Stimulated activated CD8-positive, alpha-beta memory T cell treated with anti-CD3 and anti-CD28 coated beads, Interleukin-4, amount 100 ng/mL, for 4 hours (primary cell): Measurements from ENCODE around the gene CCDC88C.
"Not testable (repeated sequence)": the region's sequence is repeated elsewhere in the genome, so short reads cannot be mapped to it uniquely, and the experiment has no call there.

Experiments used
- DNase-seq, 2 donors: peaks; one replicate each; pipeline ENCODE4 v3.0.0-alpha.2; 2020; ENCODE audit warnings: low read depth in 2 of 2, low spot score in 1 of 2

CCDC88C gene

DNA sequence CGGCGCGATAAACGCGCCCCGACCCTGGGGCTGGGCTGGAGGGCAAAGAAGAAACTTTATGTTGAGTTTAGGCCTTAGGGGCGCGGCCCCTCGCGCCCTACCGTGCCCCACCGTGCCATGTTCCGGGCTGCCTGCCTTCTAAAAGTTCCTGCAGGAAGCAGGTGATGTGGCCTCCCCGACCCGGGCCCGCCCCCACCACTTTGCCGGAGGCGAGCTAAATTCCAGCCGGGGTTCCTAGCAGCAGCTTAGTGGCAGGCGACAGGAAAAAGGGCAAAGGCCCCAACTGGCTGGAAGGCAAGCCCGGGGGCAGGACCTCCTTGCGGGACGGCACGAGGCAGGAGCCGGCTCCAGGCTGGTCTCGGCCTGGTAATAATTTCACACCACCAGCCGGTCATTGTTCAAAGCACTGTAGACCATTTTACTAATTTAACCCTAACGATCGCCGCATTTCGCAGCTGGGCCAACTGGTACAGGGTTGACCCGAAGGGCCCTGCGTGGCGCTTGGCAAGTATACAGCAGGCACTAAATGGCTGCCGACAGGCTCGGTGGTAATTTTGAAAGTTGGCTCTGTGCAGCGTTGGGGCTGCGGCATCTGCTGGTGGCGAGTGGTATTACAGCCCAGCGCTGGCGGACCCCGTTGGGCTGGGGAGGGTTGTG lies 895 bp upstream of the CCDC88C start:
- DNase-seq = peak; percentile 64 to 82

DNA sequence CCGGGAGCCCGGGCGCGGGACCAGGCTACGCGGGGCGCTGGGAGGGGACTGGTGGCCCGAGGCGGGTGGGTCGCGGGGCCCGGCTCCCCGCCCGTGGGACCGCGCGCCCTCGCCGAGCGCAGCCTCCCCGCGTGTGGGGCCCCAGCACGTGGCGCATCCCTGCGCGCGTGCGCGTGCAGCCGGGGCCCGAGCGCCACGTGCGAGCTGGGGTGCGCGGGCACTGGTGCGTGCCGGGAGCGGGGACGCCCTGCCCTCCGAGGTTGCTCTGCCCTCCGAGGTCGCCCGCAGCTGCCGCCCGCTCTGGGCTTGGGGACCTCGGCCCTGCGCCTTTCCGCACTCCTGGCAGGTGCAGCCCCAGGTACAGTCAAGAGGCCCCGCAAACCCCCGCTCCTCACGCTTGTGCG lies 365 bp upstream of the CCDC88C start:
- DNase-seq = no peak

DNA sequence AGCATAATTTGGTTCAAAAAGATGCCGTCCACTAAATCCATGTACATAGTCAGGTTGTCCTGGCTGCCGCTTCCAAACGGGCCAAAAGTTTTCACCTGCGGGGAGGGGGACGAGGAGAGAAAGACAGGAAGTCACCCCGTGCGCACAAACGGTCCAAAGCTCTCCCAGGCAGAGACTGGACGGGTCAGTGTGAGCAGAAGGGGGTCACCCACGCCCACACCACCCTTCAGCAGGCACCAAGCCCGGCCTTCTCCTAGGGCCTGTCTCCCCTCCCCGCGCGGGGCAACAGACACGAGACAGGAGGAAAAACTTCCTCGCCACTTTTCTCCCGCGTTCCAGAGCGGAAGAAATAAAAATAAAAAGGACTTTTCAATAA lies 888 bp downstream of the CCDC88C start:
- no peak for DNase-seq

DNA sequence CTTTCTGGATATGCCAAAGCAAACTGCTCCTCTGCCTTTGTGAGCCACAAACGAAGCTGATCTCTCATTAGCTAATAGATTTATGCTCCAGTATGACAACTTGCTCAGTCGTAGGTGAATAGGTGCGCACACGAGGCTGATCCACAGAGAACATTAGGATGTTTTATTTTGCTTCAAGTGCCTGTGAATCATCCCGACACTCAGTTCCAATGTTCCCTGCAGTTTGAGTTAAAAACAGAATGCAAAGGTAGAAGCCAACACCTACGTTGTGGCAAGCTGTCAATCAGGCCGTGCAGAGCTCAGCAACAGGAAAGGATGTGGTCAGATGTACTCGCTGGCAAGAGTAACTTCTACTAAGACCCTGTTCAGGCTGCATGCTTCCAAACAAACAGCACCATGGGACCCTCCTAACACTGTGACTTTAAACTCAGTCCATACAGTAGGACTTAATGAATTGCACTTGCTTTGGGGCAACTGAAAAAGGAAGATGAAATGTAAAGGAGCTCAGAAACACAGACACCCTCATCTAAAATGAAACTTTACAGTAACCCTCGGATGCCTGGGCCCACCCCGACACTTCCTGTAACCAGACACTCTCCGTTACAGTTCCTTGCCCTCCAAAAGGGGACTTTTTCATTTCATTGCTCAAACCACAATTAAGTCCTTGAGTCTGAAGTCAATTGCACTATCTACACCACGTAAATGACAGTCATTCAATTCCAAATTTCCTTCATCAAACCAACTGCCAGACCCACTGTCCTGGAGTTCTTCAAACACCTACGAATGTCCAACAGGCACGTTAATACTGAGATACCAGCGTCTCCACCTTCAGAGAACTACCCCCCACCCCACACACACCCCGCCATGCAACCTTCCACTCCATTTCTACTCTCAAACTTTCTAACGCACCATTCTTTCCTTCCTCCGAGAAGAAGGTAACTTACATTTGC lies 1.6 kb downstream of the CCDC88C start:
- no peak for DNase-seq

DNA sequence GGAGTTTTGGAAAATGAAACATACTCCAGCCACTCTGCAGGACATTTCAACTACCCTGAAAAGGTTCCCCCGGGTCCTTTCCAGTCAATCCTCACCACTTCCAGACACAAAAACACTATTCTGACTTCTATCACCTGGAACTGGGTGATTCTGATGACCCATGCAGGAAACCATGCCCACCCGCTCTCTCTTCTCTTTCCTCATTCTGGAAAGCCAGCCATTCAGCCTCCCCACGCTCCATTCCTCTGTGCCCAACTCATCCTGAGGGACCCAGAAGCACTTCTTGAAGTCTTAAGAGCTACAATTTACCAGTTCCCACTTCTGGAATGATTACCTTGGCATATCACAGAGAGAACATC lies 3.2 kb downstream of the CCDC88C start:
- no peak for DNase-seq

DNA sequence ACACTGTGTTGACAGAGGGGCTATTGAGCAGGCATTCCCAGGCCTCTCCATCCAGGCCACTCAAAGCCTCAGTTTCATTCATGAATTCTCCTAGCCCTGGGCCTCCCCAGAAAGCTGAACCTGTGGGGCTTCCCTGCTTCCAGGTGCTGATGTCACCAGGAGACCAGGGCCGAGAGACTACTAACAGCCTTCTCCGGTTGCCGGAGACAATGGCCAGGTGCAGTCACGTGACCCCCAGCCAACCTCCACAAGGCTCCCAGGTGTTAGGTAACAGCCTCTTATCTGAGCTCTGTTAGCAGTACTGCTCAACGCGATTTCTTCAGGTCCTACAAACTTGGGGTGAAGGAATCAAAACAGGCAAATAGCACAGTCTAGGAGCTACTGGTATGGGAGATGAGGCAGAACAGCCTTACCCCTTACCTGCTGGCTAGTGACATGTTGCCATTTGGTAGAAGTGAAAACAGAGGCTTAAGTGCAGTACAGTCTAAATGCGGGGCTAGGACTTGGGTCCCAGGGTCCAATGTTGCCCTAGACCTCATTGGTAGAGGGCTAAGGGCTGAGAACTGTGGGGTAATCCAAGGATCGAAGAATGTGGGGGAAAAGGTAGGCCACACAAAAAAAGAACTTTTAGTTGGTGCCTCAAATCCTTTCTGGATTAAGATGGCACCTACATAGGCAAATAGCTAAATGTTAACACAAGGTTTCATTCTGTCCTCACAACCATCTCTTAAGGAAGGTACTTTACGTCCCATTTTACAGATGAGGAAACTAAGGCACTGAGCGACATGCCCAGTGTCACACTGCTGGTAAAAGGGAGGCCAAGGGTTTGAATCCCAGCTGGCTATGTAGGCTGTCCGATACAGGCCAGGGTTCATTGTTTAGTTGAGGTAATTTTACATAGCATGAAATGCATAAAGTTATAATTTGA lies 3.8 kb downstream of the CCDC88C start:
- no peak for DNase-seq

DNA sequence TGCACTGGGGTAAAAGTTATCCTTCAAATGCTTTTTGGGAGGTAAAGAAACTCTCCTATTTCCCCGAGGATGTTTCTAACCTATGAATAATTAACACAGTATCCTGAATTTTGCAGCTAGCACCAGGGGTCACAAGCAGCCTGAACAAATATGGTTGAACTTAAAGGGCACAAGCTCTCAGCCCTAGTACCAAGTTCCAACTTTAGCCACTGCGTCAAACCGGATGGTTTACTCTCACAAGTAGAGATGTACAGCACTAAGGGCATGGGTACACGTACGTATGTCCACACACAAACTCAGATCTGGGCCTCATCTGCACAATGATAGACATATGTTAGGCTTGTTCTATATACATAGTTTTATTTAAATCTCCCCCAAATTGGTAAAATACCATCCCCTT lies 4.7 kb downstream of the CCDC88C start:
- DNase-seq = no peak

DNA sequence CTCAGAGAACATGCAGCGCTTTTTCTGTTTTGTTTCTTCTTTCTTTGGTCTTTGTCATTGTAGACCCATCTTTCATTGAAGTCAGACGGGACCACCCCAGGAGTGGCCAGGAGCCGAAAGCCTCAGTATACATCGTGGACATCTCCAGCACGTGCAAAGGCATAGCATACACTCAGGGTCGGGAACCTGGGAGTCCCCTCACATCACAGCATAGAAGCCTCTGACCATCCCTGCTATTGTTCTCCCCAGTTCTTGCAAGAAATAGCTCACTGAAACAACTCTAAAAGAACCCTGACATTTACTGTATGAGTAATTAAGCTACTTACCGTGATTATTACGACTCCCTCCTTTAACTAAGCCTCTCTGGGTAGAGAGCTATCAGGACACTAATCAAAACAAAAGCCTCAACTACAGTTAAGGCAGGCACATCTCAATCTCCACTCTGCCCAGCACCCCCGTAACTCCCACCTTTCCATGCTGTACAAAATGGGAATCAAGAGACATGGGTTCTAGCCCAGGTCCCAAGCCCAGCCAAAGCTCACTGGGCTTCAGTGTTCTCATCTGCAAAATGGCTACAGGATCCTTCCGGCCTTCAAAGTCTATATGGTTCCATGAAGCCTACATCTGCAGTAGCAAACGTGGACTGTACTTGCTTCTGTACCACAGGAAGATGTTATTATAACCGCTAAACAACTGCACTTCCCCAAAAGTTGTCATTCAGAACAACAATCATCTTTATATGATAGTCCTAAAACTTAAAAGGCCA lies 6.7 kb downstream of the CCDC88C start:
- no peak for DNase-seq

DNA sequence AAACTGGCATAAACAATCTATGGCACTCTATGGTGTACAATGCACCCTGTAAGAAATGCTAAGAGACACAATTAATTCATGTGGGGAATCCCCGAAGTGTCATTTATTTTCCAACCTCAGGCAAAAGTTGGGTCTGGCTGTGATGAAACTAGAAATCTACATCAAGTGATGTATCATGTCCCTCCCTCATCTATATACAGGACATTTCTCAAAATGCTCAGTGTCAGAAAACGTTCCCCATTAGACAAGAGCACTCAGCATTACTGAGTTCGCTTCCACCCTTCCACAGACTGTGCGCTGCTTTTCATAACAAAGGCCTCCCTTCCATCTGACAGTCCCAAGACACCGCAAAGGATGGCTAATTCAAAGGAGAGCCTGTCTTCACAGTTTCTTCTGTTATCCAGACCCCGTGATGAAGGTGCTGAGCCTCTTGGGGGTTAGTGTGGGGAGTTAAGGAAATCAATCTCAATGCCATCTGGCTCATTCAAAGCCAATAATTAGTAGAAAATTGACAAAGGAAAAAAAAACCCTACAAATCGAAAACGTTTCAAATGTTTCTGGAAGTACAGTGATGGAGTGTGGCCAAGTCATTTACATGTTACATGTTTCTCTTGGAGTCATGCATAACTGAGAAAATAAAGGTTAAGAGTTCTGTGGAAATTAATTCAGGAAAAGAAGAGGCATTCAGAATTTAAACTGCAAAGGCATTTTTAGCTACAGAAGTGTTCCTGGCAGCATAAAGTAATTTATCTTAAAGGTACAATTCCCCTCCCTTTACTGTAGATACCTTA lies 7.5 kb downstream of the CCDC88C start:
- DNase-seq = no peak

DNA sequence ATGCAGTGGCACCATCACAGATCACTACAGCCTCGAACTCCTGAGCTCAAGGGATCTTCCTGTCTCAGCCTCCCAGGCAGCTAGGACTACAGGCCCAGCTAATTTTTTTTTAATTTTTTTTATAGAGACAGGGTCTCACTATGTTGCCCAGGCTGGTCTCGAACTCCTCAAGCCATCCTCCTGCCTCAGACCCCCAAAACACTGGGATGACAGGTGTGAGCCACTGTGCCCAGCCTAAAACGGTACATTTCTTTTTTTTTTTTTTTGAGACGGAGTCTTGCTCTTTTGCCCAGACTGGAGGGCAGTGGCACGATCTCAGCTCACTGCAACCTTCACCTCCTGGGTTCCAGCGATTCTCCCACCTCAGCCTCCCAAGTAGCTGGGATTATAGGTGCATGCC lies 8.4 kb downstream of the CCDC88C start:
- DNase-seq = not testable (repeated sequence)

DNA sequence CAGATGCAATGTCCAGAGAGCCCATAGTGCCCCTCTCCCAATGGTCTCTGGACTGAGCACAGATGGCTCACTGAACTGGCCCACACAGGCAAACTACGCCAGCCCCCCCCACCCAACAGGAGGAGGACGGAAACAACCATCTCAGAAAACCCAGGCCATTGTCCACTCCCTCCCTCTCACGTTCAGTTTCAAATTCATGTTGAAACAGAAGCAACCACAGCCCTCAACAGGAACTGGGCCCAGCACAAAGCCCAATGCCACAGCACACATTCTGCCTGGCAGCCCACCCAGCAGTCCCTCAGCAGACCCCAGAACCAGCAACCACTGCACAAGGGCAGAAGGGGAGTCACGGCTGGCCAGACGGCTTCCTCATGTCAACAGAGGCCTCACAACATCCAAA lies 10.6 kb downstream of the CCDC88C start:
- no peak for DNase-seq

DNA sequence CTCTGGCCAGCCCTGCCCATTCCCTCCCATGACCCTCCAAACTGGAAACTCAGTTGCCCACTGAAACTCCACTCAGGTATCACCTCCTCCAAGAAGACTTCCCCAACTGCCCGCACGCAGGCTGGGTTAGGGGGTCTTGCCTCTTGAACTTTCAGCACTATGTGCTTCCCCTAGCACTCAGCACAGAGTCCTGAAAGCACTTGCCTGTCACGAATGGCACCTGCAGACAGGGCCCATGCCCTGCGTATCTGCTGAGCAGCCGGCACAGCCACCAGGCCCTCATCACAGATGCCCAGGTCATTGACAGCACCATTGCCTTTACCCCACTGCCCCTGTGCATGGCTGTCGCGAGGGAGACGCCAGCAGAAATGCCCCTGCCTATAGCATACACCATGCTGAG lies 11.2 kb downstream of the CCDC88C start:
- no peak for DNase-seq

DNA sequence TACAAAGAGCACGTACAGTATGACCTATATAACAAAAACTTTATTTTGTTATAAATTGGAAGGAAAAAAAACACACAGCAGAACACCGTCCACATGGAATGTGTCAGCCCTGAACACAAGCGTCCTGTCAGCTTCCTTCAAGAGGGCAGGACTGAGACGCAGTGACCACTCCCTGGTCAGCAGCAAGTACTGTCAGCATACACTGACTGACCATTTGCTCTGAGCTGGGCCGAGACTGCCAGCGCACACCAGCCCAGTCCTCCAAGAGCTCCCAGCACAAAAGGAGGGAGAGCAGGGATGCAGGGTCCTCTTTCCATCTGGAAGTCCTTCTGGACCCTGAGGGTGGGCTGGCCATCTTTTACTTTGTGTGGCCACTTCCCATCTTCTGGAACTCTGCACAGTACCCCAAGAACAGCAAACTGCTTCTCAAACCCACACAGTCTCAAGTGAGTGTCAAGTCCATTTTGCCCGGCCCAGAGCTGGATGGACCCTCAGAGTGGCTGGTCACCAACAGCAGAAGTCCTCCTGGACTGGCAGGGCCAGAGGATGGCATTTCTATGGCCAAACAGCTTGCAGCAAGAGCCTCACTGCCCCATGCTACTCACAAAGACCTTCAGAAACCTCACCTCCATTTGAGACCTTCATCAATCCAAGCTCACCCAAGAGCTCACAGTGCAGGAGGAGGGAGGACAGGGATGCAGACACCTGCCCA lies 11.7 kb downstream of the CCDC88C start:
- no peak for DNase-seq

DNA sequence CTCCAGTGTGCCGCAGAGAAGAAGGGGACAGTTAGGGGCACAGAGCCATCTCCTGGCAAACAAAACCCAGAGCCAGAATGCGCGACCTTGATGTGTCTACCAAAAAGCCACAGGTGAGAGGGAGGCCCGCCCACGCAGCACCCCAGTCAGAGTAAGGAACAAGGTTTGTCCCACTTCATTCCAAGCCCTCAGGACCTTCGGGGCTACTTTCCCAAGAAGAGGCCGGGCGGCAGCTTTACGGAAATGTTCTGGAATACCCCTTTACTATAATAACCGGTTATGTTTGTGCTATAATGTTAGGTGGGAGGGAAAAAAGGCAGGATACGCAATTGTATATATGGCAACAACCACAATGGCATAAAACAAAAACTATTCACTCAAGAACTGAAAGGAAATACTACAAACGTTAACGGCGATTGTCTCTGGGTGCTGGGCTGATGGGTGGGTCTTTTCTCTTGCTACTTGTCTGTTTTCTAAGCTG lies 12.3 kb downstream of the CCDC88C start:
- DNase-seq = peak; percentile 52 to 56

DNA sequence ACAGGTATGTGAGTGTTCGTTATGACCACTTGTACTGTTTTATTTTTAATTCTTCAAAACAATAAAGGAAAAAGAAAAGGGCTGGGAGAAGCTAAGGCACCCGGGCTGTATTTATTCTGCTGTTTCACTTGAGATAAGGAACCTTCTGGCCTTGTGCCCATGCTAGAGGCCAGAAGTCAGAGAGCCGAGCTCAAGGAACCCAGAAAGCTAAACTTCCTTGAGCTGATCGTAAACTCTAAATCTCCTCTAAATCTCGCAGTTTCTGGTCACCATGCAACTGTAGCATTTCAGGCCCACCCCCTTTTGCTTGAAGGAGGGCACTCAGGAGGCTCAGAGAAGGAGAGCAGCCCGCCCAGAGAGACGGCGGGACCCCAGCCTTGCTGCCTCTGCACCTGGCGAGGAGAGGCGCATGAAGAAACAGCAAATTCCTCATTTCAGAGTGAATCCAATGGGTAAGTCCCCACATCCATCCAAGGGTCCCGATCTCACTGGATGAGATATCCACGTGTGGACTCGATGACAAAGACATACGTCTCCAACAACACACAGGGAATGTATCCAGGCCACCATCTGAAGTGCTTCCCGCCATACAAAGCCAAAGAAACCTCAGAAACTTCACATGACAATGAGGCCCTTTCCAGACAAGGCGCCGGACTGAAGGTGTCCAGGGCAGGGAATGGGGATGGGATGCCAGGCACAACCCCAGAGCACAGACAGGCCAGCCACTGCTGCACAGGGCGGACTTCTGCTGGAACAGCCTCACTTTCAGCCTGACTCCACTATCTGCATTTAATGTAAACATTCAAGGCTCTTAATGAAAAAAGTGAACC lies 14.6 kb downstream of the CCDC88C start:
- DNase-seq = no peak

DNA sequence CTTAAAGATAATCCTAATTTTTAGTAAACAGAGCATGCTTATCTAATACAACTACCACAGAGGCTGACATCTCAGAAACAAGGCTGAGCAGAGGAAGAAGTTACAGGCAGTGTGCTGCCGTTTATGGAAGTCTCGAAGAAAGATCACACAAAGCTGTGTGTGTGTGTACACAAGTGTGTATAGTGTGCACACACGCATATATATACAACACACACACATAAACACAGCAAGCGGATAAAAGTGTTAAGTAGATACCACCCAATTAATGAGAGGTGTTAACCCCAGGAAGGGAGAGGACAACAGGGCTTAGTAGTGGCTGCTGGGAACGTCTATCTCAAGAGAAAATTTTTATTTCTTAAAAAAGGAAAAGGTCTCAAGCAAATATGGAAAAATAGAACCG lies 15.3 kb downstream of the CCDC88C start:
- DNase-seq = no peak

DNA sequence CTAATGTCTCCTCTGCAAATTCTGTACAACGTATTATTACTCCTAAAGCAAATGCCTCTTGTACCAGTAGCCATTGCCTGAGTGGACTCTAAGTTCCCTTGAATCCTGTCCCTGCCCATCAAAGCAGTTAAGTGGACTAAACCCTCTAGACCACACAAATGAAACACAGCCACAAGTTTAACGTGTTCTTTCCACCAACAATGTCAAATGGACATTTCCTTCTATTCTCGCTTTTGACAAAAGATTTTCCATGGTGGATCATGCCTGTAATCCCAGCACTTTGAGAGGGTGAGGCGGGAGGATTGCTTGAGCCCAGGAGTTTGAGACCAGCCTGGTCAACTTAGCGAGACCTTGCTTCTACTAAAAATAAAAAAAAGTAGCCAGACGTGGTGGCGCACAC lies 15.9 kb downstream of the CCDC88C start:
- DNase-seq = no peak

DNA sequence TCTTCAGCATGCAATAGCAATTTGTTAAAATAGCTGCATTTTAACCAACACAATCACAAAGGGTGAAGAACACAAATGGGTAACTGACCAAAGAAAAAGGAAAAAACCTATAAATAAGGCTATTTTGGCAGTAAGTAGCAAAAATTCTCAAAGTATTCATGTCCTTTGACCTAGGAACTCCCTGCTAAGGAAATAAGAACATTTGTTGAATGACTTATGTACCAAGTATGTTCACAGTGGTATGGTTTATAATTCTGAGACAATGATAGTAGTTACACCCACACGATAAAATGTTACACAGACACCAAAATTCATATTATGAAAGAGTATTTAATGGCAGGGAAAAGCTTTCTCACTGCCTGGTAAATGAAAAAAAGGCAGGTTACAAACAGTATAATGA lies 16.9 kb downstream of the CCDC88C start:
- no peak for DNase-seq
